IPS-18c (cell line): Measurements from ENCODE around the gene APOC3.

Source experiments
- H3K4me3 ChIP-seq: 2 replicates; pipeline ENCODE4 v1.7.0; 2013; ENCODE audit warnings: low read depth, mild to moderate bottlenecking, low read length, moderate library complexity; ENCODE audit not compliant: insufficient read depth
- H3K9me3 ChIP-seq: one replicate; pipeline ENCODE4 v1.6.1; 2013; ENCODE audit warnings: mild to moderate bottlenecking, low read length, moderate library complexity; ENCODE audit not compliant: control insufficient read depth, insufficient read depth

APOC3 gene

GRCh38 chr11:116875194-116875593 is 45.5 kb downstream of the APOC3 start:
- Histone ChIP-seq H3K4me3 (no peak overlapping the region), H3K9me3 (no peaks in the 10 kb centered on the region)

GRCh38 chr11:116876656-116877055 is 46.9 kb downstream of the APOC3 start:
- H3K4me3 ChIP-seq = no peak overlapping the region
- H3K9me3 ChIP-seq = no peaks in the 10 kb centered on the region

GRCh38 chr11:116879800-116880625 is 50.3 kb downstream of the APOC3 start:
- H3K9me3 ChIP-seq = no peaks in the 10 kb centered on the region
- no peak overlapping the region for H3K4me3 ChIP-seq

GRCh38 chr11:116881143-116881542 is 51.4 kb downstream of the APOC3 start:
- Histone ChIP-seq H3K4me3 (no peak overlapping the region), H3K9me3 (no peaks in the 10 kb centered on the region)

- H3K4me3 ChIP-seq = no peak overlapping the region
- H3K9me3 ChIP-seq = no peaks in the 10 kb centered on the region
Observed at GRCh38 chr11:116882386-116882785, 52.7 kb downstream of the APOC3 start.
